Activated T-cell treated with anti-CD3 and anti-CD28 coated beads, Interleukin-2, amount 50 U/mL, for 48 hours (primary cell): Measurements from ENCODE around the gene GPAM.
"Not testable (repeated sequence)": the region's sequence is repeated elsewhere in the genome, so short reads cannot be mapped to it uniquely, and the experiment has no call there.

Source experiments
- DNase-seq, 2 experiments: peaks; one replicate each; pipeline ENCODE4 v3.0.0-alpha.2; 2020

Gene GPAM

GRCh38 chr10:112214298-112214926 lies 30.8 kb upstream of the GPAM start:
- DNase-seq, result no peak

- no peak for DNase-seq
Measured at GRCh38 chr10:112213836-112214235, 30.3 kb upstream of the GPAM start.

GRCh38 chr10:112213098-112213823 lies 29.7 kb upstream of the GPAM start:
- DNase-seq, result no peak

GRCh38 chr10:112210666-112211065 lies 27.1 kb upstream of the GPAM start:
- DNase-seq, result no peak

DNA sequence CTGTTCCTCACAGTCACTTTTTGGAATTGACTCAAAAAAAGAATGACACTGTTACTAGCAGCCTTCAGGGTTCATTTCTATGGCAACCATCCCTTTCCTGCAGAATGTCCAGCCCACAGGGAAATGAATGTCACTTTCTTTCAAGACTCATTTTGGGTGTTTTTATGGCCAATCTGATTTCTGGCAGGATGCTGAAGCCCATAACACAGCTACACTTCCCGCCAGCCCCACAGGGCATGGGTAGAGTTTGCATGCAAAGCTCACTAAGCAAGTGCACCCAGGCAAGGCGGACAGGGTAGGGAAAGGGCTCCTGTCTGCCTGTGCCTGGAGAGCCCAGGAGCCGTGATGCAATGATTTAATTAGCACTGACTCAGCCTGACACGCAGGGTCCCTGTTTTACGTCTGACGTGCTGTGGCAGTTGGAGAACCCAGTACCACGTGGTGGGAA lies 26.1 kb upstream of the GPAM start:
- DNase-seq, result no peak

DNA sequence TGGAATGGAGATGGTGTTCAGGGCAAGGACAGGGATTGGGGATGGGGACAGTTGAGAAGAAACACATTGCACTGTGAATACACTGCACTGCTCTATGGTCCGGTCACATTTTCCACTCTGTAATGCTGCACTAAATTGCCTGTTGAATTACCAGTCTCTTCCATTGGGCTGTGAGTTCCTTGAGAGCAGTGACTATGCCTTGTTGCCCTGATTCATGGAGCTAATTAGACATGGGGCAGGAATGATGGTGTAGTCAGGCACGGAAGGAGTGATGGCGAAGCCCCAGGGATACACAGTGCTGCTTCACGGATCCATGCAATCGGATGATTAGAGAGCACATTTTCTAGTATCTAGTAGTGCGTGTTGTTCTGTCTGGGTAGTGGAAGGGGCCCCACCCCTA lies 25.4 kb upstream of the GPAM start:
- DNase-seq, result no peak

DNA sequence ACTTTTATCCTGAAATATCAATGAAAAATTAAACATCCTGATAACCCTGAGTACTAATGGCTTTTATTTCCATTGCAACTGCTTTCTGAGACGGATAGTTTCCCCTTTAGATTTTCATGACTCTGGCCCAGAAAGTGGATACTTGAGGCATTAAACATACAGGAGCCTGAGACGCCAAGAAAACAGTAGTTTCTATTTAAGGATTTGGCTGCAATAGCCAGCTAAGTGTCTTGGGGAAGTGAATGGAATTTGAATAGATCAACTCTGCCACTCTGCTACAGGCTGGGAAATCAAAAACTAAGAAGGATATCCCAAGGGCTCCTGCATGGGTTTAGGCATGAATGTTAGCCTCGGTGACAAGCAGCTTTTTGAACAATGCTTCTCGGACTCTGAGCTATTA lies 24.7 kb upstream of the GPAM start:
- DNase-seq, result no peak

GRCh38 chr10:112203328-112204076 lies 19.9 kb upstream of the GPAM start:
- no peak for DNase-seq

DNA sequence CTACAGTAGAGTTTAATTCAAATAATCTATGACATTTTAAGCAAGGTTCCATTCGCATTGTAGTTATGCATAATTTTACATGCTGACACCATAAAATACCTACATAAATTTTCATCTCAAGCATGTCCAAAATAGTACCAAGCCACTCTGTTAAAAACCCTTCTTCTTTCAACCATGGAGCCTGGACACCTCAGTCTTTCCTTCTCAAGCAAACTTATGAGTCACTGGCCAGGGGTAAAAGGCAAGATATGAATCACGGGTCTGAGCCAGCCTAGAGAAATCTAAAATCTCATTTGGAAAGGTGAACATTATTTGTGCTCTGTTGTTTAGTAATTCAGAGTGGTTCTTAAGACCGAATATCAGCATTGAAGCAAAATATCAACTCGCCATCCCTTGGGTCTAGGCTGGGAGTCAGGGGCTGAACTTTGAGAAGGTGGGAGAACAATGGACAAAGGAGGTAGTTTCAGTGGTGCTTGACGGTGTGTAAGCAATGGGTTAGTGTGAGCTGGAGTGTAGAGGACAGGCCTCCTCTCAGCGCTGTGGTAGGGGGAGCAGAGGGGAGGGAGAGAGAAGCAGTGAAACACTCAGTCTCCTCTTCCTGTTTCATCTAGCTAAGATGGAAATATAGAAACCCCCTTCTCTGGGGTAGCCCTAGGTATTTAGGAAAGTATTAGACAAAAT lies 19.1 kb upstream of the GPAM start:
- no peak for DNase-seq

DNA sequence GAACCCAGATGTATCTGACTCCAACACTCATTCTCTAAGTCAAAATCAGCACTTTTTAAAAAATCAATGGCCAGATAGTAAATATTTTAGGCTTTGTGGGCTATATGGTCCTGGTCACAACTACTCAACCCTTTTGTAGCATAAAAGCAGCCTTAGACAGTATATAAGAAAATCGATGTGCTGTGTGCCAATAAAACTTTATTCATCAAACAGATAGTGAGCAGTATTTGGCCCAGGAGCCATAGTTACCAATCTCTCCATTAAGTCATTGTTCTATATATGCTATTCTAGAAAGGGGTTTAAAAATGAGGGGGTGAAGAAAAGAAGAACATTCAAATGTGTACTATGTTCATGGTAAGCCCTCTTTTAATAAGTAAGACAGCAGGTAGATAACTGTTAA lies 18.5 kb upstream of the GPAM start:
- no peak for DNase-seq

DNA sequence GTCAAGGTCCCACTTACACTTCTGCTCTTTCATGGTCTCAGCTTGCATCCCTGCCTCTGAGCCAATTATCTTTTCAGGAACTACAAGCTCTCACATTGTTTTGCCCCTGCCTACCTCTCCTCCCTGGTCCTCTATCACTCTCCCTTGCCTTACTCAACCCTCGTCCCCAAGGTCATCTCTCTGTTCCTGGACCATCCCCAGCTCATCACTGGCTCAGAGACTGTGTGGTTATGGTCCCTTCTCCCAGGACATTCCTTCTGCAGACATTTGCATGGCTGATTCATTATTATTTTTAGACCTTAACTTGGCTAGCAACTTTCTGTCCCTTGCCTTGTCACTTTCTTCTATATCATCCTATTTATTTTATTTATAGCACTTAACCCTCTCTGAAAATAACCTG lies 17.8 kb upstream of the GPAM start:
- DNase-seq, result no peak

DNA sequence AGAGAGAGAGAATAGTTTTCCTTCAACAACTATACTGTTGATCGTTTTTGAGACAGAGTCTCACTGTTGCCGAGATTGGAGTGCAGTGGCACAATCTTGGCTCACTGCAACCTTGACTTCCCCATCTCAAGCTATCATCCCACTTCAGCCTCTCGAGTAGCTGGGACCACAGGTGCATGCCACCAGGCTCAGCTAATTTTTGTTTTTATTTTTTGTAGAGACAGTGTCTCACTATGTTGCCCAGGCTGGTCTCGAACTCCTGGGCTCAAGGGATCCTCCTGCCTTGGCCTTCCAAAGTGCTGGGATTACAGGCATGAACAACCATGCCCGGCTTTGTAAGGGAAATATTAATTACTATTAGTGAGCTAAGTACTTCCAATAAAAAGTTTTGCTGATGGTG lies 16.7 kb upstream of the GPAM start:
- DNase-seq, result not testable (repeated sequence)

DNA sequence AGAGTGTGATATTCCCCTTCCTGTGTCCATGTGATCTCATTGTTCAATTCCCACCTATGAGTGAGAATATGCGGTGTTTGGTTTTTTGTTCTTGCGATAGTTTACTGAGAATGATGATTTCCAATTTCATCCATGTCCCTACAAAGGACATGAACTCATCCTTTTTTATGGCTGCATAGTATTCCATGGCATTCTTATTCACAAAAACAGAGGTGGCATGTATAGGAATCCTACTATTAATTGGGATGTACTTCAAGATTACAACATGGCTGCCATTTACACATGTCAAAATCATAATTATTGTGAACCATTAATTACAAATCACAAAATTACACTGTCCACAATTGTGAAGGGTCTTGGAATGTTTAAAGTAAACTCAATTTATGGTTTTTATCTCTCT lies 14.1 kb upstream of the GPAM start:
- not testable (repeated sequence) for DNase-seq

GRCh38 chr10:112195224-112195623 lies 11.7 kb upstream of the GPAM start:
- no peak for DNase-seq

DNA sequence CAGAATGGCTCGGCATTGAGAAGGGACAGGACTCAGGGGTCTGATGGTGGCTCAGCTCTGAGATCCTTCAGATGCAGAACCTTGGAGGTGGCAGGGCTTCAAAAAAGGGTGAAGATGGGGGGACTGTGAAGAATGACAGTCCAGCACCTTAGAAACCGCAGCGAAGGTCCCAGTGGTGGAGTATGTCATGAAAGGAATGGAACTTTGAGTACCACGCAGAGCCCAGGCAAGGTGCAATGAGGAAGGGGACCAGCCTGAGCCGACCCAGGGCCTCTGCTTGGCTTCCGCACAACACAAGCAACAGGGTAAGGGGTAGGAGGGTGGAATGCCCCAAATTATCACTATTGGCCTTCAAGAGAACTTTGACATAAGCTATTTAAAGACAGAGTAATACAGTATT lies 8.2 kb upstream of the GPAM start:
- no peak for DNase-seq

DNA sequence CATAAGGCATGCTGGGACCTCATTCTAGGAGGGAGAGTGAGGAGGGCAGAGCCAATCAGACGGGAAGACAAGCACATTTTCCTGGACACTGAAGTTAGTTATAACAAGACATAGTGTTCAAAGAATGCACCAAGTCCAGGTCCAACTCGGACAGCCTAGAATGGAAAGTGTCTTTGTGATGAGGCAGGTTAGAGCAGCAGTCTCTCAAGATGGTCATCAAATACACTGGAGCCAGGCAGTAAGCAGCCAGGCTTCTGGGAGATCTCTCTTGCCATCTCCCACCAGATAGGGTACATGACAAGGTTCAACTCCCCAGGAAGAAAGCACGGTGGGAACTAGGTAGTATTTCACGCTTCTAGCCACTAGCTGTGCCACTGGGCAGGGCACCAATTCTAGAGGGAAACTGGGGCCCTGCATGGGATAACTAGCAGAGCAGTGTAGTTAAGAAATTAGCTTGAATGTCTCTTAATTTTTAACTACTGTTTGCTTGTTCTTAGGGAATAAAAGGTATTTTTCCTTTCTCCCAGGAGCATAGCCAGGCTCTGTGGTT lies 7.6 kb upstream of the GPAM start:
- DNase-seq, result no peak

- no peak for DNase-seq
Measured at GRCh38 chr10:112189465-112189864, 5.9 kb upstream of the GPAM start.

GRCh38 chr10:112187527-112187926 lies 4.0 kb upstream of the GPAM start:
- no peak for DNase-seq

- DNase-seq, result no peak
Measured at GRCh38 chr10:112185959-112186358, 2.4 kb upstream of the GPAM start.

DNA sequence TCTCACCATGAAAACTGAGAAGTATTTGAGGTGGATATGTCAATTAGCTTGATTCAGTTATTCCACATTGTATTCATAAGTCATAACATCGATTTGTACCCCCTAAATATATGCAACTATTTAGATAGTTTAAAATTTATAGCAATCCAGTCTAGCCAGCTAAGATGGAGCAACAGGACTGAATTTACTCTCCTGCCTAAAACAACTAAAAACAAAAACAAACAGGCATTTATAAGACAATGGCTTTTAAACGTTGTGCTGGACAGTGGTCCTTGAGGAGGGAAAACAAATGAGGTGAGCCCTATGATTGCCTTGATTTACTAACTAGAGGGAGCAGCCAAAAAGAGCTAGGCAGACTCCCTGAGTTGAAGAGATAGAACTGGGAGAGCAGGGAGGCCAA lies 814 bp upstream of the GPAM start:
- no peak for DNase-seq

GRCh38 chr10:112184052-112184371 lies 447 bp upstream of the GPAM start:
- DNase-seq, result no peak

GRCh38 chr10:112182784-112183328 lies 709 bp downstream of the GPAM start:
- DNase-seq, result no peak

DNA sequence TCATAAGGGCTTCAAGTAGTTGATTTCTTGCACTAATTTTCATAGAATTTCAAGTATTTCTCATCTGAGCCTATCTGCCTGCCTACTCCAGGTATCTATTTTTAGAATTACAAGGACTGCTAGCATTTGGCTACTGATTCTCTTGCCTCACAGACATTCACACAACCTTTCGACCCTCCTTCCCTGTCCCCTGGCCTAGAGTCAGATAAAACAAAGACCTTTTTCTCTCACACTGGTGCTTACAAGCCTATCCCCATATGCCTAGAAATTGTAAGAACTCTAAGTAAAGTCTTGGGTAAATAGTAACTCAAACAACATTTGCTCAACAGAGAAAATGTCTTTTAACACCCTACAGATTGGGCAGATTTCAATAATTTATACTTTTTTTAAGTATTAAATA lies 6.3 kb downstream of the GPAM start:
- no peak for DNase-seq
